Stimulated activated CD8-positive, alpha-beta memory T cell treated with anti-CD3 and anti-CD28 coated beads, Interleukin-15, amount 100 ng/mL, for 1 hour (primary cell): ENCODE measurements around the gene MYBL2.
"Not testable (repeated sequence)": the region's sequence is repeated elsewhere in the genome, so short reads cannot be mapped to it uniquely, and the experiment has no call there.

Experiments used
- DNase-seq: peaks from one replicate; pipeline ENCODE4 v3.0.0-alpha.2; 2020; ENCODE audit warnings: low read depth

Gene MYBL2

GRCh38 chr20:43666376-43667328 lies at the start of gene MYBL2:
Gene MYBL2, plus strand, starts transcription at chr20:43667114. Its CDS starts 170 bp downstream, at chr20:43667284.
- DNase-seq = peak; percentile 24

DNA sequence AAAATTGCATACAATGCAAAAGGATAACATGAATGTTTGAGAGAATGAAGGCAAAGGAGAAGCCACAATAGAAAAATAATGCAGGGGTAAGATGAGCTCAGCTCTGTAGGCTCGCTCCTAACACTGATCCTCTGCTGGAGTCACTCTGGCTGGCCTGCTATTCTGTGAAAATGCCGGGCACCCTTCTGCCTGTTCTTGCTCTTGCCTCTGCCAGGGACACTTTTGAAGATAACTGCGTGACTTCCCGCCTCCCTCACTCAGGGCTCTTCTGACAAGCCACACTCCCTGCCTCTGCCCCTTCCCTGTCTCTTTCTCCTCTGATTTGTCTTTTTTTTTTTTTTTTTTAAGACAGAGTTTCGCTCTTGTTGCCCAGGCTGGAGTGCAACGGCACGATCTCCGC lies 35.3 kb upstream of the MYBL2 start:
- no peak for DNase-seq

DNA sequence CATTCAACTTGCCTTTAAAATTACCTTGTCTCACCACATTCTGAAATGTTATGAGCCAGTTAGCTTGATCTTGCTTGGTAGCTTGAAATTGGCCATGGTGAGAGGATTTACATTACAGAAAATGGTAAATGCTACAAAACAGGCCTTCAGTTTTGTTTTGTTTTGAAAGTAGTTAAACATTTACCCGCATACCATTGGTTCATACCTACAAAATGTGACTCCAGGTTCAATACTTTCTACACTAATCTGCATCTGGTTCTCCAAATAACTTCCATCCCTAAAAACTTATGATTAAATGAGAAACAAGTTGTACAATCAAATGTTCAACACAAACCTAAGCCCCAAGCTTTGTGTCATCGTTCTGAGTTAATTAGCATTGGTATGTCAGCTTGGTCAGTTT lies 30.5 kb upstream of the MYBL2 start:
- DNase-seq = no peak

- no peak for DNase-seq
Measured at GRCh38 chr20:43642548-43642947, 24.4 kb upstream of the MYBL2 start.

DNA sequence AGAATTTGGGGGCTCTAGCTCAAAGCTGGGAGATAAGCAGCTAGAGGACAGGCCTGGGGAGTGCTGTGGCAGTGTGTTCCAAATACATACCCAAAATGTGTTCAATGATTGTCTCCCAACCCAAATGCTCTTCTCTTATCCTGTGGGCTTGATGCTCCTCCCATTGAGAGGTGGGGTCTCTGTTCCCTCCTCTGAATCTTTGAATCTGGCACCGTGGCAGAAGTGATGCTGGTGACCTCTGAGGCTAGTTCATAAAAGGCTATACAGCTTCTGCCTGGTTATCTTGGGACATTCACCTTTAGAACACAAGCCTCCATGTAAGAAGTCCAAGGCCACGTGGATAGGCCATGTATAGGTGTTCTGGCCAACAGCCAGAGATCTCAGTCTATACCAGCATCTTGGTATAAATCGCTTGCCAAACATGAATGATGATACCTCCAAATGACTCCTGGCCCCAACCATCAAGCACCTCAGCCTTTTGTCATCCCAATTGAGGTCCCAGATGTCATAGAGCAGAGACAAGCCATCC lies 15.9 kb upstream of the MYBL2 start:
- DNase-seq = no peak

- DNase-seq = not testable (repeated sequence)
Measured at GRCh38 chr20:43651650-43652184, 15.2 kb upstream of the MYBL2 start.

GRCh38 chr20:43653966-43654365 lies 12.9 kb upstream of the MYBL2 start:
- DNase-seq = no peak

DNA sequence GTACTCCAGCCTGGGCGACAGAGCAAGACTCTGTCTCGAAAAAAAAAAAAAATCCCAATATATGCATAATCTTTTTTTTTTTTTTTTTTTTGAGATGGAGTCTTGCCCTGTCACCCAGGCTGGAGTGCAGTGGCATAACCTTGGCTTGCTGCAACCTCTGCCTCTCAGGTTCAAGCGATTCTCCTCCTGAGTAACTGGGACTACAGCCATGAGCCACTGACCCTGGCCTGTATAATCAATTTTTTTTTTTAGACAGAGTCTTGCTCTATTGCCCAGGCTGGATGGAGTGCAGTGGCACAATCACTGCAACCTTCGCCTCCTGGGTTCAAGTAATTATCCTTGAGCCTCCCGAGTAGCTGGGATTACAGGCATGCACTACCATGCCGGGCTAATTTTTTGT lies 11.7 kb upstream of the MYBL2 start:
- not testable (repeated sequence) for DNase-seq

- no peak for DNase-seq
Measured at GRCh38 chr20:43655937-43656336, 11.0 kb upstream of the MYBL2 start.

DNA sequence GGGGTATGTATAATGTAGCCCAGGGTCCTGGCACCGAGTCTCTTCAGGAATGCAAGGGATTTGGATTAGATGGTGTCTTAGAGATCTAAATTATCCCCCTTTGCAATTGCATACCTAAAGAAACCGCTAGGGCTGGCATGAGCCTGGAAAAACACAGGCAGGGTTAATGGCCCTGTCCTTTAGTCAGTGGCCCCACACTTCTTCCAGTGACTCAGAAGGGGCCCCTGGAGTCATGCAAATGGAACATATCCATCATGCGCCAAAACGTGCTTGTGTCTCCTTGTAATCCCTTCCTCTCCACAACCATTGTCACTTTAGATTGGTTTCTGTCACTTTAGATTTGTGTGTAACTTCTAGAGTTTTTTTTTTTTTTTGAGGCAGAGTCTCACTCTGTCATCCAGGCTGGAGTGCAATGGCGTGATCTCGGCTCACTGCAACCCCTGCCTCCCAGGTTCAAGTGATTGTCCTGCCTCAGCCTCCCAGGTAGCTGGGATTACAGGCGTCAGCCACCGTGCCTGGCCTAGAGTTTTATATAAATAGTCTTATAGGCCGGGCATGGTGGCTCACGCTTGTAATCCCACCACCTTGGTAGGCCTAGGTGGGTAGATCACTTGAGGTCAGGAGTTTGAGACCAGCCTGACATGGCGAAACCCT lies 8.7 kb upstream of the MYBL2 start:
- DNase-seq = no peak

GRCh38 chr20:43658723-43659419 lies 8.0 kb upstream of the MYBL2 start:
- no peak for DNase-seq

DNA sequence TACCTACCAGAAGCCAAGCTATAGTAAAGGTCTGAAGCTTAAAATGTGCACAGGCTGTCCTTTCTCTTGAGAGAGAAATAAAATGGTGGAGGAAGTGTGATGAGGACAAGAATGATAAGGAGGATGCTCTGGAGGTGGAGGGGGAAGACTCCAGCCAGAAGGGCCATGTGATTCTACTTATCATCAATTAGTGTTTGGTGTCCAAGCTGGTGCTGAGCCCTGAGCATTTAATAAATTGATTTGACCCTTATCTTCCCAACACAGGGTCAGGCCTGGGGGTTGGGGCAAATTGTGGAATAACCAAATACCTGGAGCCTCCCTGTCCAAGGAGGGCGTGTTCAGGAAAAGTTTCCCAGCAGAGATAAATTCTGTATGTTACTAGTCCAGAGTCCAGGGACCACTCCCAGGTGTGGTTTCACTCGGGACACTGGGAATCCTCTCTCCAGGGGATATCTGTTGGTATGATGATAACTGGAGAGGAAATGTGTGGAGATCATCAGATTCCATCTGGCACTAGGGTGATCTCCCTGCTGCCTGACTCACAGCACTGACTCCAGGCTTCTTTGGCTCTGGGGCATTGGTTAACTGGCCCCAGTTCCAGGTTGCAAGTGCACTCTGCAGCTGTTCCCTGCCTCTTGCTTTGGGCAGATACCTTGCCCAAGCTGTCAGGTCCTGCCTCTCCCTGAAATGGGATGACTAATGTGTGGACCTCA lies 3.8 kb upstream of the MYBL2 start:
- DNase-seq = no peak

DNA sequence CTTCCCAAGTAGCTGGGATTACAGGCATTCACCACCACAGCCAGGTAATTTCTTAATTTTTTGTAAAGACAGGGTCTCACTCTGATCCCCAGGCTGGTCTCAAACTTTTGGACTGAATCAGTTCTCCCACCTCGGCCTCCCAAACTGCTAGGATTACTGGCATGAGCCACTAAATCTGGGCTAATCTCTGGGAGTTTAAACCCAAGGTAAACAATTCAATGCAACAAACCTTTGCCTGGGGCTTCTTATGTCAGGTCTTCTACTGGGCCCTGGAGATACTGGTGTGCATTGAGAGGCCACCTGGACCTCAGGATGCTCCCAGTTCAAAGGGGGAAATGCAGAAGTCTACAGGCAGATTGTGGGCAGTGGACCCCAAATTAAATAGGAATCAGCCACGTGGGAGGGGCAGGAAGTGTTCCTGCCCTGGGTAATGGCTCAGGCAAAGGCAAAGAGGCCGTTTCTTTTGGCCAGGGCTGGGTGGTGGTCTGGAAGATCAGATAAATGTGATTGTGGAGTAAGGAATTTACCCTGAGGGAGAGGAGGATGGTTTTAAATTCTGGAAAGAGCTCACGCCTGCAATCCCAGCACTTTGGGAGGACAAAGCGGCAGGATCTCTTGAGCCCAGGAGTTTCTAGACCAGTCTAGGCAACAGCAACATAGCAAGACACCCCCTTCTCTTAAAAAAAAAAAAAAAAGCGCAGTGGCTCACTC lies 1.3 kb upstream of the MYBL2 start:
- no peak for DNase-seq

GRCh38 chr20:43667341-43668132 lies 623 bp downstream of the MYBL2 start:
- no peak for DNase-seq

GRCh38 chr20:43669332-43669731 lies 2.4 kb downstream of the MYBL2 start:
- DNase-seq = no peak

DNA sequence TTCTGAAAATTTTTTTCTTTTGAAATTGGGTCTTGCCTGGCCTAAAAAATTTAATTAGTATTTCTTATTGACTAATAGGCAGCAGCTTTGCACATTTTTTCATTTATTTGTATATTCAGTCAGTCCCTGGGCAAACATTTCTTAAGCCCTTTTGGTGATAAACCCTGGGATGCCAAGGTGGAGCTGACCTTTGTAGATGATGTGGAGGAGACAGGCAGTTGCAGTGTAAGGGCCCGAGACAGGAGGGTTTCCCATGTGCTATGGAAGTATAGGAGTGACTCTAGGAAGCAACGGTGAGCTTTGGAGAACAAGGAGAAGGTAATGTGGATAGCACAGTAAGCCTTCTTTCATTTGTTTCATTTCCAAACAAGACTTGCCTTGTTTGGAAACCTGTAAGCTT lies 3.5 kb downstream of the MYBL2 start:
- DNase-seq = no peak

GRCh38 chr20:43676368-43676767 lies 9.5 kb downstream of the MYBL2 start:
- DNase-seq = no peak

GRCh38 chr20:43680981-43681380 lies 14.1 kb downstream of the MYBL2 start:
- DNase-seq = no peak

GRCh38 chr20:43681468-43681942 lies 14.6 kb downstream of the MYBL2 start:
- no peak for DNase-seq

GRCh38 chr20:43681991-43682410 lies 15.1 kb downstream of the MYBL2 start:
- no peak for DNase-seq
